Gastrocnemius medialis (tissue), 4 donors: ENCODE data around the gene CCHCR1. TPM values are rescaled to one million over a fixed set of nuclear protein-coding genes. Genes with fewer than 3 reads are reported as not detected.

Experiments used
- ATAC-seq, 2 donors: fragments of 150-250 bp; one replicate each; pipeline ENCODE4 v1.9.1; 2016
- DNase-seq, 2 donors: peaks; one replicate each; pipeline ENCODE4 v3.0.0-alpha.2; 2019
- H3K27ac ChIP-seq, 4 donors: fragments of 200-600 bp; sonication (generic); 1 replicate in 1 of 4; 2 replicates in 3 of 4; pipeline ENCODE4 v1.5.1; 2016 to 2018; ENCODE audit warnings: mild to moderate bottlenecking in 2 of 4, moderate library complexity in 1 of 4
- H3K27me3 ChIP-seq, 3 donors: fragments of 200-600 bp; sonication (generic) in 2 of 3; 1 replicate in 1 of 3; 2 replicates in 2 of 3; pipeline versions ENCODE4 v1.5.1 to v1.6.0; 2016 to 2019; ENCODE audit warnings: mild to moderate bottlenecking in 1 of 3, moderate library complexity in 1 of 3
- H3K36me3 ChIP-seq, 2 donors: fragments of 200-600 bp; sonication (generic) in 1 of 2; one replicate each; pipeline ENCODE4 v1.5.1; 2017 to 2018
- H3K4me1 ChIP-seq, 2 donors: fragments of 200-600 bp; sonication (generic) in 1 of 2; one replicate each; pipeline ENCODE4 v1.5.1; 2016 to 2017; ENCODE audit warnings: mild to moderate bottlenecking in 2 of 2
- H3K4me3 ChIP-seq, 4 donors: fragments of 200-600 bp; sonication (generic) in 3 of 4; 1 replicate in 1 of 4; 2 replicates in 3 of 4; pipeline ENCODE4 v1.5.1; 2016 to 2019; ENCODE audit warnings: mild to moderate bottlenecking in 2 of 4
- H3K9me3 ChIP-seq, 3 donors: fragments of 200-600 bp; sonication (generic) in 2 of 3; 1 replicate in 1 of 3; 2 replicates in 2 of 3; pipeline ENCODE4 v1.5.1; 2016 to 2019
- POLR2A ChIP-seq, 2 donors: fragments of 450-650 bp; IDR thresholded peaks; one replicate each; pipeline ENCODE4 v1.6.1; 2017; ENCODE audit warnings: antibody characterized with exemption in 2 of 2, mild to moderate bottlenecking in 2 of 2, moderate library complexity in 2 of 2
- in situ Hi-C, 4 donors: fragments of 200-750 bp; cut with MboI; loops; one replicate each; pipeline versions ENCODE4 v1.15.0 to v1.8.0; 2017; ENCODE audit warnings: low sequenced_read_pairs in 4 of 4
- intact Hi-C: fragments of 100-400 bp; cut with DNase I; formaldehyde crosslinking; loops from one replicate; pipeline ENCODE4 v1.15.1; 2023; ENCODE audit warnings: low total_unique reads
- total RNA-seq, 4 donors: library from RNA; depleted of rRNA; stranded (reverse); fragments of >200 nt; gene quantifications; one replicate each; pipeline versions ENCODE4 v1.1.0 to v1.2.3, GENCODE V29; 2016
- TF ChIP-seq, protein P1 (sequence below), 5 experiments: fragments of 450-650 bp in 3 of 5; fragments of 200-600 bp in 2 of 5; sonication (generic) in 2 of 5; IDR thresholded peaks in 4 of 5; conservative IDR thresholded peaks in 1 of 5; 1 replicate in 4 of 5; 2 replicates in 1 of 5; pipeline ENCODE4 v1.5.1; 2016 to 2019; ENCODE audit warnings: antibody characterized with exemption in 5 of 5, mild to moderate bottlenecking in 3 of 5, moderate library complexity in 3 of 5

The CCHCR1 gene
- total RNA-seq, 4 donors from 2014 or later = 4.9 to 34.3 (median 7.7) TPM

DNA sequence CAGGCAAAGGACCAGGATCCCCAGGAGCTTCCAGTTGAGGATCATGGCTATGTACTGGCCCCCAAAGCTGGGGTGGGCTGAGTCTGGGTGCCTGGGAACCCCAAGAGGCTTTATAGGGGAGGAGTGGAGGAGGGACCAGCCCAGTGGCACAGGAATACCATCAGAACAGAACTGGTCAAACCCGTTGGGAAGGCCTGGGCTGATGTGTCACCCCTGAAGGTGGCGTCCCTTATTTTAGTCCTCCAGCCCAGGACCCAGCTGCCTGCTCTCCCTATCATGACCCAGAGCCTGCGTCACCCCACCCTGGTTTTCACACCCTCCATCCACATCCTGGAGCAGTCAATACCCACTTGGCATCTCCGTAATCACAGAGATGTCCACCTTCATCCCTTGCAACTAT lies 18.6 kb downstream of the CCHCR1 start, which contains the start of gene PSORS1C2:
Gene PSORS1C2 (minus strand): TSS at position 85 of the 400 bp plus-strand sequence. CDS start 40 bp downstream, at position 45.
- Histone ChIP-seq H3K36me3 (peaks cover 0 to 9% of the 10 kb centered on the region in 2 donors), H3K27ac (no peak within 1 kb of the TSS), H3K4me1 (no peaks in the 10 kb centered on the region), H3K9me3 (no peaks in the 10 kb centered on the region), H3K4me3 (no peak within 1 kb of the TSS), H3K27me3 (no peaks in the 10 kb centered on the region)
- in situ Hi-C loops (loop anchor here (5.0 to 10.0 kb wide), 6 partner anchors 48 to 306 kb away; no protein-coding TSS in a partner anchor), intact Hi-C loops (no loop called here)
- DNase-seq (no peak), ATAC-seq (no peak)
- no peak for TF ChIP-seq POLR2A (IDR thresholded peaks at IDR 0.05)
- TF ChIP-seq, protein P1, sequence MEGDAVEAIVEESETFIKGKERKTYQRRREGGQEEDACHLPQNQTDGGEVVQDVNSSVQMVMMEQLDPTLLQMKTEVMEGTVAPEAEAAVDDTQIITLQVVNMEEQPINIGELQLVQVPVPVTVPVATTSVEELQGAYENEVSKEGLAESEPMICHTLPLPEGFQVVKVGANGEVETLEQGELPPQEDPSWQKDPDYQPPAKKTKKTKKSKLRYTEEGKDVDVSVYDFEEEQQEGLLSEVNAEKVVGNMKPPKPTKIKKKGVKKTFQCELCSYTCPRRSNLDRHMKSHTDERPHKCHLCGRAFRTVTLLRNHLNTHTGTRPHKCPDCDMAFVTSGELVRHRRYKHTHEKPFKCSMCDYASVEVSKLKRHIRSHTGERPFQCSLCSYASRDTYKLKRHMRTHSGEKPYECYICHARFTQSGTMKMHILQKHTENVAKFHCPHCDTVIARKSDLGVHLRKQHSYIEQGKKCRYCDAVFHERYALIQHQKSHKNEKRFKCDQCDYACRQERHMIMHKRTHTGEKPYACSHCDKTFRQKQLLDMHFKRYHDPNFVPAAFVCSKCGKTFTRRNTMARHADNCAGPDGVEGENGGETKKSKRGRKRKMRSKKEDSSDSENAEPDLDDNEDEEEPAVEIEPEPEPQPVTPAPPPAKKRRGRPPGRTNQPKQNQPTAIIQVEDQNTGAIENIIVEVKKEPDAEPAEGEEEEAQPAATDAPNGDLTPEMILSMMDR (IDR thresholded peaks at IDR 0.05 in 4 of 5, conservative IDR thresholded peaks at IDR 0.05 in 1 of 5) = no peak

DNA sequence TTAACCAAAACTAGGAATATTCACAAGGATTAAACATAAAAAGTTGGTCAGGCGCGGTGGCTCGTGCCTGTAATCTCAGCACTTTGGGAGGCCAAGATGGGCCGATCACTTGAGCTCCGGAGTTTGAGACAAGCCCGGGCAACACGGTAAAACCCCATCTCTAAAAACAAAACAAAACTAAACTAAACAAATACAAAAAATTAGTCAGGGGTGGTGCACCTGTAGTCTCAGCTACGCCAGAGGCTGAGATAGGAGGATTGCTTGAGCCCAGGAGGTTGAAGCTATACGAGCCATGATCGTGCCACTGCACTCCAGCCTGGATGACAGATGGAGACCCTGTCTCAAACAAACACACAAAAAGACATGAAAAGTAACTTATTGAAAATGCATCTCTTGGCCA lies 21.9 kb downstream of the CCHCR1 start:
- Histone ChIP-seq H3K4me3 (no peak overlapping the region), H3K9me3 (no peaks in the 10 kb centered on the region), H3K36me3 (no peaks in the 10 kb centered on the region), H3K27me3 (no peaks in the 10 kb centered on the region), H3K4me1 (no peaks in the 10 kb centered on the region), H3K27ac (no peak overlapping the region)
- ATAC-seq = no peak
- in situ Hi-C loops (loop anchor here (5.0 to 10.0 kb wide), 6 partner anchors 52 to 309 kb away; no protein-coding TSS in a partner anchor), intact Hi-C loops (no loop called here)
- TF ChIP-seq, protein P1 (IDR thresholded peaks at IDR 0.05 in 4 of 5, conservative IDR thresholded peaks at IDR 0.05 in 1 of 5) = no peak
- TF ChIP-seq POLR2A (IDR thresholded peaks at IDR 0.05) = no peak
- no peak for DNase-seq

DNA sequence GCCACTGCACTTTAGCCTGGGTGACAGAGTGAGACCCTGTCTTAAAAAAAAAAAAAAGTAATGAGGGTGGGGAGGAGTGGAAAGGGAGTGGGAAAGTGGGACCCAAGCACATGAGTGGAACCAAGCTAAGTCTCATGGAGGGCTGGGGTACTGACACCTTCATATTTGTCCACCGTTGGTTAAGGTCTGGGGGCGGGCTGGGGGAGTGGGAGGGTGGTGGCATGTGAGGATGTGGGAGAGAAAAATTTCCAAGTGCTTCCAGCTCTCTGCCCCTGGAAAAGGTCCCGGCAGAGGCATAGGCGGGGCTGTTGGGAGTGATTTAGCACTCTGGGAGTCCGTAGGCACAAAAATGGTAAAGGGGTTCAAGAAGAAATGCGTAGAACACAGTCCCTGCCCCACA lies 24.8 kb downstream of the CCHCR1 start:
- no peaks in the 10 kb centered on the region for H3K27me3 ChIP-seq
- no peaks in the 10 kb centered on the region for H3K9me3 ChIP-seq
- H3K27ac ChIP-seq = no peak overlapping the region
- DNase-seq (no peak), ATAC-seq (no peak)
- H3K4me1 ChIP-seq = no peaks in the 10 kb centered on the region
- no peak for TF ChIP-seq POLR2A (IDR thresholded peaks at IDR 0.05)
- TF ChIP-seq, protein P1 (IDR thresholded peaks at IDR 0.05 in 4 of 5, conservative IDR thresholded peaks at IDR 0.05 in 1 of 5) = no peak
- in situ Hi-C loops (loop anchor here in 2 of 4 donors (10.0 kb wide), 2 partner anchors 62 to 312 kb away; no protein-coding TSS in a partner anchor), intact Hi-C loops (no loop called here)
- H3K36me3 ChIP-seq = no peaks in the 10 kb centered on the region
- no peak overlapping the region for H3K4me3 ChIP-seq

DNA sequence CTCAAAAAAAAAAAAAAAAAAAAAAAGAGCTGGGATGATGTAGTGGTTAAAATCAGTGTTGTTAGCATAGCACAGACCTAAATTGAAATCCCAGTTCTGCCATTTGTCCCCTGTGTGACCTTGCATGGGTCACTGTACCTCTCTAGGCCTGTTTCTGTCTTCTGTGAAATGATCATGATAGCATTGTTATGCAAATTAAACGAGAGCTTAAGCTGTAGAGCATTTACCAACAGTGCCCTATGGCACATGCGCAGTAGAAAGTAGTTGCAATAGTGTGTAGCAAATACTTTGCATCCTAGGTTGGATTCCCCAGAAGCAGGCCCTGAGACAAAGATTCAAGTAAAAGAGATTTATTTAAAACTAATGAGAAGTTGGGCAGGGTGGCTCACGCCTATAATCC lies 26.0 kb downstream of the CCHCR1 start:
- Histone ChIP-seq H3K4me3 (no peak overlapping the region), H3K4me1 (no peaks in the 10 kb centered on the region), H3K36me3 (no peaks in the 10 kb centered on the region), H3K9me3 (no peaks in the 10 kb centered on the region), H3K27ac (no peak overlapping the region), H3K27me3 (no peaks in the 10 kb centered on the region)
- DNase-seq (no peak), ATAC-seq (no peak)
- intact Hi-C loops (no loop called here), in situ Hi-C loops (loop anchor here in 2 of 4 donors (10.0 kb wide), 2 partner anchors 63 to 313 kb away; no protein-coding TSS in a partner anchor)
- TF ChIP-seq, protein P1 (IDR thresholded peaks at IDR 0.05 in 4 of 5, conservative IDR thresholded peaks at IDR 0.05 in 1 of 5) = no peak
- no peak for TF ChIP-seq POLR2A (IDR thresholded peaks at IDR 0.05)

DNA sequence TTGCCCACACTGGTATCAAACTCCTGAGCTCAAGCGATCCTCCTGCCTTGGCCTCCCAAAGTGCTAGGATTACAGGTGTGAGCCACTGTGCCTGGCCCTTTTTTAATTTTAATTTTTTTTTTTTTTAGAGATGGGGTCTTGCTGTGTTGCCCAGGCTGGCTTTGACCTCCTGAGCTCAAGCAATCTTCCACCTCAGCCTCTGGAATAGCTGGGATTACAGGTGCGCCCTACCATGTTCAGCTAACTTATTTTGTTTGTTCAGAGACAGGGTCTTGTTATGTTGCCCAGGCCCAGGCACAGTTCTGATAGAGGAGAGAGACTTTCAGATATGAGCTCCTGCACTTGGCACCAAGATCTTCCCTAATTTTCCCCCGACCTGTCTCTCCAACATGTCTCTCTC lies 26.9 kb downstream of the CCHCR1 start:
- in situ Hi-C loops (loop anchor here in 2 of 4 donors (10.0 kb wide), 2 partner anchors 64 to 314 kb away; no protein-coding TSS in a partner anchor), intact Hi-C loops (no loop called here)
- DNase-seq (no peak), ATAC-seq (no peak)
- no peak overlapping the region for H3K4me3 ChIP-seq
- TF ChIP-seq POLR2A (IDR thresholded peaks at IDR 0.05) = no peak
- TF ChIP-seq, protein P1 (IDR thresholded peaks at IDR 0.05 in 4 of 5, conservative IDR thresholded peaks at IDR 0.05 in 1 of 5) = no peak
- H3K4me1 ChIP-seq = no peaks in the 10 kb centered on the region
- H3K27ac ChIP-seq = no peak overlapping the region
- H3K9me3 ChIP-seq = no peaks in the 10 kb centered on the region
- no peaks in the 10 kb centered on the region for H3K27me3 ChIP-seq
- no peaks in the 10 kb centered on the region for H3K36me3 ChIP-seq
